Activated CD8-positive, alpha-beta memory T cell treated with anti-CD3 and anti-CD28 coated beads, Interleukin-2, amount 50 U/mL, for 4 hours (primary cell): ENCODE data around the gene NDFIP2.

Source experiments
- DNase-seq: peaks from one replicate; pipeline ENCODE4 v3.0.0-alpha.2; 2020

NDFIP2 gene

DNA sequence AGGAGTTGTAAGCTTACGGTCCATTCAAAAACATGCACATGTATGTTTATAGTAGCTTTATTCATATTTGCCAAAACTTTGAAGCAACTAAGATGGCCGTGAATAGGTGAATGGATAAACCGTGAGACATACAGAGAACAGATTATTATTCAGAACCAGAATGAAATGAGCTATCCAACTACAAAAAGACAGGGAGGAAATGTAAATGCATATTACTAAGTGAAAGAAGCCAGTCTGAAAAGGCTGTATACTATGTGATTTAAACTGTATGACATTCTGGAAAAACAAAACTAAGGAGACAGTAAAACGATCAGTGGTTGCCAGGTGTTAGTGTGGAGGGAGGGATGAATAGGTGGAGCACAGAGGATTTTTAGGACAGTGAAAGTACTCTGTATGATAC is 19.9 kb downstream of the NDFIP2 start:
- no peak for DNase-seq

DNA sequence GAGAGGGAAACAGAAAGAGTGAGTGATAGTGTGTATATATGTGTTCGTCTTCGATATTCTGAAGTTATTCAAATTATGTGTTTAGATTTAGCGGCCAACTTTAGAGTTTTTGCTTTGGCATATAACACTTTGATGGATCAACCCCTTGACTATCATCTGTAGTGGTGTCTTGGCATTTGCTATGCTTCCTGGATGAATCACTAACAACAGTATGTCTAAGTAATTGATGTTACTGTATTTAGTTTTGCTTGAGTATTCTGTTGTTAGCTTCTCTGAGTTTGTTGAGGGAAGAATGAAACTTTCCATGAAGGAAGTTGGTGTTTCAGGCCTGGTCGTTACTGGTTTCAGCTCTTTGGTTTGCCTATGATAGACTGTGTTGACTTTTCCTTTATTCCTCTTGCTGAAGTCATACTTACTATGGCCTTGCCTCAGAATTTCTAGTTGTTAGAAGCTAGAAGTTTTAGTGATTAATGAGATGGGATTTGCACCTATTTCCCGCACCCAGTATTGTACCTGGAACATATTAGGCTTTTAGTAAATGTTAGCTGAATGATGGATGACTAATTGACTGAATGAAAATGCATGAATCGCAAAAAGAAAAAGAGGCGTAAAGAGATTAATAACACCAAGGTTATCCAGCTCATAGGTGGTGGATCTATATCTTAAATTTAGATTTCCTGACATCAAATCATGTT is 20.7 kb downstream of the NDFIP2 start:
- no peak for DNase-seq

DNA sequence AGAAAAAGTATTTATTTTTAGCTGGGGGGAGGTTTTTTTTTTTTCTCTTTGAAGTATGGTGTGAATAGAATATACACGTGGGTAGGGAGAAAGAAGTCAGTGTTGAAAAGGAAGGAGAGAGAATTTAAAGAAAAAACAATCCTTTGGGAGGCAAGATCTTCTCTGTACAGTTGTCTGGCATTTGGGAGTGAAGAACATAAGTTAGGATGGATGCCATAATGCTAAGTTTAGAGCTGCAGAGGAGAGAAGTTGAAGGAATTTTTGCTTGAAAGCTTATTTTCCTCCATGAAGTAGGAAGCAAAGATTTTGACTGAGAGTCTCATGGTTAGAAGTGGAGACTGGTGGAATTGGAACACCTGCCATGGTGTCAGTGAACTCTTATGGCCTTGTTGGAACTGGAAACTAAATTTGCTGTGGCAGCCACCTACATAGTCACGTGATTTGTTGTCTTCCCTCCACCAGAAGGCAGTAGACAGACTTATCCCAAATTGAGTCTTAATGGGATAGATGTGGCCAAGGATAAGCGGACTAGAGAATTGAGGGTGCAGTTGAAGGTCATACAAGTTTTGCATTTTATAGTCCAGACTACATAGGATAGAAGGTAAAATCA is 22.0 kb downstream of the NDFIP2 start:
- DNase-seq: no peak

DNA sequence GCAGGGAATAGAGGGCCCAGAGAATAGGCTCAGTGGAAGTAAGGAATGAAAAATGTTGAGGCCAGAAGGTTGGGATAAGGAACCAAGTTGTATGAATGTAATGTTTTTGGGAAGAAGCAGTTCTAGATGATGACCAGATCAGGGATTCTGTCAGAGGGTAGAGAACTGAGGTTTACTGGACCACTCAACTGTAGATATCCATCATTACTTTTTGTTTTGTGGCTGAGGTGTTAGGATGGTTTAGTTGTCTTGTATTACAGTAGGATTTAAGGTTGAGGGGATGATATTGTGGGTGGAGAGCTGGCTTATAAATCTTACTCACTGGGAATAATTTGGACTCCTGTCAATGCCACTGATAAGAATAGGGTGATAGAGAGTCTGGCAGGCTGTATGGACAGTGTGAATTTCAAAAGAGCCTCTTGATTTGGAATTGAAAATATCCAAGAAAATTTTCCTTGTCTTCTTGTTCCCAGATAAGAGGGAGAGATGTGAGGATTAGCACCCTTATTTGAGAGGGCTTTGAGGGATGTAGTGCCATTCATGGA is 22.6 kb downstream of the NDFIP2 start:
- no peak for DNase-seq

- no peak for DNase-seq
Measured at GRCh38 chr13:79508224-79508961, 27.4 kb downstream of the NDFIP2 start.

DNA sequence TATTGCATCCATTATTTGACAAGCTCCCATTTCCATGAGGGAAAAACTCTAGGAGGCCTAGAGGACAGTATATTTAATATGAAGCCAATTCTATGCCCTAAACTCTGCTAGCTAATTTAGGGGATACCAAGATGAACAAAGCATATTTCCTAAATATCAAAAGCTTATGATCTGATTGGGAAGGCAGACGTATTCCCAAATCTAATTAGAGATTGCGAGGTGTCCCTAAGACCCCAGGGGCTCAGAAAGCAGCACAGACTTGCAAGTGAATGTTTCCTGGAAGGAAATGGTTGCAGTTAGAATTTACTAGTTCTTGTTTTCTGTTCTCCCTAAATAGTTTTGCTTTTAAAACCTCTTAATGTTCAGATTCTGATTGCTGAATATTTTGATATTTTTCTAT is 30.7 kb downstream of the NDFIP2 start:
- DNase-seq: no peak

DNA sequence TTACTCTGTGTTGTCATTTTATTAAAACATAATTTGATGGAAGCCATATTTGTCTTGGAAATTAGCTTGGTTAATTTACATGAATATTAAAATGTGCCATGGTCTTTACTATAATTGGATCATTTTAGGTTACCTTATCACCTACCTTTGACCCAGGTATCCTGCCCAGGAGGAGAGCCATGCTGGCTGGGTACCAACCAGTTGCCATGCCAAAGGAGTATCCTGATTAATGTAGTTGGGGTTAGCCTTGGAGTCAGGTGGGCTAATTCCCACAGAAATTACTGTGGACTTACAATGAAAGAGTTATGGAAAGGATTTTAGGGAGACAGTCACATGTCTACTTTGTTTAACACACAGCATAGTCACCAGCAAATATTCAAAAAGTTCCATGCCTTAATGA is 32.0 kb downstream of the NDFIP2 start:
- no peak for DNase-seq

DNA sequence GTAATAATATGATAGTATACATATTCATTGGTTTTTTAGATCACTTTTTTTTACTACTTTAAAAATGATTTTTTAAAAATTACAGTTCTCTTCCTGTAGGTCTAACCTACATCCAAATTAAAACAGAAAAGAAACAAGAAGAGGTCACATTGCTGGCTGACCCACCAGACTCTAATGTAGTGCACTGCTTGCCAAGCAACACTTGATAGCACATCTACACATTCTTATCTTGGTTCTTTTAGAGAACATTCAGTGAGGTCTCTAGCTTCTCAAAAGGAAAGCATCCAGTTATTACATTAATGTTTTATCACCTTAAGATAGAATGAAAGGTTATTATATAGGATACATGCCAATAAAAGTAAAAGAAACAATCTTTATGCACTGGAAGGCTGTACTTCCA is 35.6 kb downstream of the NDFIP2 start:
- DNase-seq: no peak

DNA sequence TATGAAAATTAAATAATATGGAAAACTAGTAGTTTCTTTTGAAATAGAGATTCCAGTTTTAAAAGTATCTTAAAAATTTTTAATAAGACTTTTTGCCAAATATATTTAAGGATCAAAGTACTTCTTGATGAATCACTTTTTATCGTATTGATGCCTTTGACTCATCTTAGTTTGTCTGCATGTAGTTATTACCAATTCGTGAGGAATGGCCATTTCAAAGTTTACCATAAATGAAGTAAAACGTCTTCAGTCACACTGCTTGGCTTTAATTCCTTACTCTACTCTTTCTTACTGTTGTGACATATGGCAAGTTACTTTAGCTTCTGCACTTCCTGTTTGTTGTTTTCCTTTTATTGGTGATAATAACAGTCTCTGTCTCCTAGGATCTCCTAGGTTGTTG is 38.3 kb downstream of the NDFIP2 start:
- DNase-seq: no peak

- DNase-seq: no peak
Measured at GRCh38 chr13:79522583-79522982, 41.6 kb downstream of the NDFIP2 start.

DNA sequence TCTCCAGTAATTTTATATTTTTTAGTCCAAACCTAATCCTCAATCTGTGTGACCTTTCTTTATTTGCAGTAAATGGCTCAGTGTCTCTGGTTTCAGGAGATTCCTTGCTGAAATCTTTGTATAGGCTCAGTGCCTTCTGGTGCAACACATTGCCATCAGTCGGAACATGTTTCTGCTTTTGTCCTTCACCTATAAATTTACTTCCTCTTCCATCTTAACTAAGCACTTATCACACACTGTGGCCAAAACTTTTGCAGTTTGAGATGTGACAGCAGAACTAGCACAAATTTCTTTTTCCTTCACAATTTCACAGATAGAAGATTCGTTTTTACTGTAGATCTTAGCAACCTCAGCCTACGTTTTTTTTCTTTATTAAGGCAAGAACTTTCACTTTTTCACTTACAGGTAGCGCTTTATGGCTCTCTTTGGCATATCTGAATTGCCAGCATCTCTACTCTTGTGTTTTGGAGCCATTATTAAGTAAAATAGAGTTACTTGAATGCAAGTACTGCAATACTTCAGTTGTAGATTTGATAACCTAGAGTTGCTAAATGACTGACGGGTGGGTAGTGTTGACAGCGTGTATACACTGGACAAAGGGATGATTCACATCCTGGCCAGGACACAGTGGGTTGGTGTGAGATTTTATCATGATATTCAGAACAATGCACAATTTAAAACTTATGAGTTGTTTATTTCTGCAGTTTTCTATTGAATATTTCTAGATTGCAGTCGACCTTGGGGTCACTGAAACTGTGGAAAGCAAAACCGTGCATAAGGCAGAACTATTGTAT is 44.3 kb downstream of the NDFIP2 start:
- DNase-seq: no peak

DNA sequence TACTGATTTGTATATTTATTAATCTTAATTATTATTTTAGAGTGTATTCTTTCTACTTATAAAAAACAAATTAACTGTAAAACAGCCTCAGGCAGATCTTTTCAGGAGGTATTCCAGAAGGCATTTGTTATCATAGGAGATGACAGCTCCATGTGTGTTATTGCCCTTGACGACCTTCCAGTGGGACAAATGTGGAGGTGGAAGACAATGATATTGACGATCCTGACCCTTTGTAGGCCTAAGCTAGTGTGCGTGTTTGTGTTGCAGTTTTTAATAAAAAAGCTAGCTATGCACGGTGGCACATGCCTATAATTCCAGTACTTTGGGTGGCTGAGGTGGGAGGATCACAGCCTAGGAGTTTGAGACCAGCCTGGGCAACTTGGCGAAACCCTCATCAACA is 46.7 kb downstream of the NDFIP2 start:
- DNase-seq: no peak

DNA sequence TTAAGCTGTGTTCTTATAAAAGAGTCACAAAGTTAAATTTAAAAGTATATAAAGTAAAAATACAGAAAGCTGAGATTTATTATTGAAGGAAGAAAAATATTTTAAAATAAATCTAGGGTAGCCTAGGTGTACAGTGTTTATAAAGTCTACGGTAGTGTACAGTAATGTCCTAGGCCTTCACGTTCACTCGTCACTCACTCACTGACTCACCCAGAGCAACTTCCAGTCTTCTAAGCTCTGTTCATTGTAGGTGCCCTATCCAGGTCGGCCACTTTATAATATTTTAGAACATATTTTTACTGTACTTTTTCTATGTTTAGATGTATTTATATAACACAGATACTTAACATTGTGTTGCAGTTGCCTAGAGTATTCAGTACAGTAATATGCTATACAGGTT is 47.4 kb downstream of the NDFIP2 start:
- no peak for DNase-seq

GRCh38 chr13:79528759-79529191 is 47.8 kb downstream of the NDFIP2 start:
- DNase-seq: no peak

- no peak for DNase-seq
Measured at GRCh38 chr13:79529817-79530216, 48.9 kb downstream of the NDFIP2 start.

GRCh38 chr13:79530270-79530669 is 49.3 kb downstream of the NDFIP2 start:
- no peak for DNase-seq

DNA sequence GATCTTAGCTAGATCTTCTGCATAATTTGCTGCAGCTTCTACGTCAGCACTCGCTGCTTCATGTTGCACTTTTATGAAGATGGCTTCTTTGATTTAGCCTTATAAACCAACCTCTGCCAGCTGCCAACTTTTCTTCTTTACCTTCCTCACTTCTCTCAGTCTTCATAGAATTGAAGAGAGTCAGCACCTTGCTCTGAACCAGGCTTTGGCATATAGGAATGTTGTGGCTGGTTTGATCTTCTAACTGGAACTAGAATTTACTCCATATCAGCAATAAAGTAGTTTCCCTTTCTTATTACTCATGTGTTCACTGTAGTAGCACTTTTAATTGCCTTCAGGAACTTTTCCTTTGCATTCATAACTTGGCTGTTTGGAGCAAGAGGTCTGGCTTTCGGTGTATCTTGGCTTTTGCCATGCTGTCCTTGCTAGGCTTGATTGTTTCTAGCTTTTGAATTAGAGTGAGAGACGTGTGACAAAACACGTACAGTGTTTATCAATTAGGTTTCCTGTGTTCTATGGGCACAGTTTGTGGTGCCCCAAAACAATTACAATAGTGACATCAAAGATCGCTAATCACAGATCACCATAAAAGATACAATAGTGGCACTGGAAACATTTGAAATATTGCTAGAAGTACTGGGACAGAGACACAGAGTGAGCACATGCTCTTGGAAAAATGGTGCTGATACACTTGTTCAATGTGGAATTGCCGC is 50.7 kb downstream of the NDFIP2 start:
- DNase-seq: no peak

DNA sequence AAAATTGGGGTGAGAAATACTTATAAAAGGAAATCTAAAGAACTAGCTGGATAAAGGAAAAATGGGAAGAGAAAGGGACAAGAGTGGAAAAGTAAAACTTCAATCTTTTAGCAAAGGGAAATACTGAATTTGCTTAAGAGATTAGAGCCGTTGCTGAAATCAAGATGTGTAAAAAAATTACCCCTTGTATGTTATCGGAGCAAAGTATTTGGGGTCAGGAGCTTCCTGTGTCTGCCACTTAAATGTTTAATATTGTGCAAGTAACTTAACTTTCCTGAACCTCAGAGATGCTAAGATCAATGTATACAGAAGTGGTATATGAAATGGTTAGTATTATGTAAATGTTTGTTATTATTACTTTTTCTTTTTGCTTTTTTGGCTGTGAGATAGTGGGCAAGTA is 51.6 kb downstream of the NDFIP2 start:
- DNase-seq: no peak

- DNase-seq: no peak
Measured at GRCh38 chr13:79533781-79534400, 52.9 kb downstream of the NDFIP2 start.

GRCh38 chr13:79534596-79534995 is 53.6 kb downstream of the NDFIP2 start:
- DNase-seq: no peak

- no peak for DNase-seq
Measured at GRCh38 chr13:79538757-79539156, 57.8 kb downstream of the NDFIP2 start.

- no peak for DNase-seq
Measured at GRCh38 chr13:79540504-79540903, 59.5 kb downstream of the NDFIP2 start.
